ENCODE data around the gene CNKSR3.
A peak's percentile ranks its signal among the peaks of the same experiment; 100 is the strongest.

- no peak for TF ChIP-seq POLR2A (IDR thresholded peaks at IDR 0.05)
- TF ChIP-seq CTCF (IDR thresholded peaks at IDR 0.05) = peak; percentile 25 to 54 (median 41)
- no peak for TF ChIP-seq EP300 (IDR thresholded peaks at IDR 0.05)
Measured at GRCh38 chr6:154370545-154370944, 139.9 kb downstream of the CNKSR3 start.
